Prostate gland (tissue), 2 donors: ENCODE measurements around the gene VWF.
"Not testable (repeated sequence)": the region's sequence is repeated elsewhere in the genome, so short reads cannot be mapped to it uniquely, and the experiment has no call there.

Experiments
- CTCF ChIP-seq, 4 experiments: fragments of 200-600 bp in 2 of 4; fragments of 450-650 bp in 2 of 4; sonication (generic) in 2 of 4; IDR thresholded peaks; 1 replicate in 3 of 4; 2 replicates in 1 of 4; pipeline ENCODE4 v1.5.1; 2016 to 2019; ENCODE audit warnings: antibody characterized with exemption in 4 of 4, mild to moderate bottlenecking in 2 of 4, moderate library complexity in 2 of 4
- POLR2A ChIP-seq: fragments of 450-650 bp; IDR thresholded peaks from one replicate; pipeline ENCODE4 v1.6.1; 2016; ENCODE audit warnings: antibody characterized with exemption, mild to moderate bottlenecking

GRCh38 chr12:6160049-6160649 is 35.7 kb upstream of the VWF start:
- TF ChIP-seq POLR2A; CTCF (IDR thresholded peaks at IDR 0.05): not testable (repeated sequence)
